HepG2 (cell line): ENCODE data around the gene RRP36. TPM values are rescaled to one million over a fixed set of nuclear protein-coding genes. Genes with fewer than 3 reads are reported as not detected.

Source experiments
- ATAC-seq: fragments of 200-7000 bp; cut with Tn5 transposase; 3 replicates; pipeline ENCODE4 v1.9.1; 2020; ENCODE audit warnings: mild to moderate bottlenecking, moderate library complexity
- BruUV-seq: library from RNA; stranded (reverse); fragments of 400-500 nt; replicated peaks from 2 replicates; lab custom pipeline; 2021; lab: Mats Ljungman, UMichigan
- CTCF ChIA-PET: fragments of 300-600 bp; formaldehyde crosslinking; extraction: SDS; loops from one replicate; lab custom pipeline; 2021; ENCODE audit warnings: low total read pairs, inconsistent platforms, low intra/inter-chr PET ratio; lab: Yijun Ruan, JAX
- POLR2A ChIA-PET: fragments of 350-600 bp; sonication (Branson Sonifier 250); formaldehyde crosslinking; loops from one replicate; lab custom pipeline; 2020; ENCODE audit warnings: antibody characterized with exemption, inconsistent platforms; lab: Yijun Ruan, JAX
- DNase-seq: peaks from one replicate; pipeline ENCODE4 v3.0.0-alpha.2; 2015; ENCODE audit warnings: low spot score
- FAIRE-seq: peaks from 3 replicates; lab custom pipeline; 2011; peaks lifted over from hg19 to GRCh38; lab: Jason Lieb, UNC
- H2AFZ ChIP-seq: one replicate; pipeline ENCODE4 v1.6.1; 2011; ENCODE audit warnings: low read length, inconsistent platforms
- H3K27ac ChIP-seq: fragments of 300-600 bp; 3 replicates; pipeline ENCODE4 v1.8.0; 2011; ENCODE audit warnings: mixed run types, mild to moderate bottlenecking, mixed read lengths, low read length, inconsistent platforms; ENCODE audit not compliant: insufficient read depth; ENCODE audit errors: extremely low read length
- H3K27me3 ChIP-seq, 2 experiments: fragments of 200-600 bp in 1 of 2; 2 replicates in 1 of 2; 3 replicates in 1 of 2; pipeline versions ENCODE4 v1.6.0 to v1.8.0; 2011; ENCODE audit warnings: low read length in 2 of 2, mild to moderate bottlenecking in 2 of 2, moderate library complexity in 2 of 2, inconsistent platforms in 1 of 2; ENCODE audit not compliant: insufficient read depth in 2 of 2, control insufficient read depth in 1 of 2
- H3K36me3 ChIP-seq, 2 experiments: fragments of 200-600 bp in 1 of 2; replicated peaks in 1 of 2; 2 replicates in 1 of 2; 3 replicates in 1 of 2; pipeline versions ENCODE4 v1.5.1 to v1.8.0; 2011; ENCODE audit warnings: low read length in 2 of 2, inconsistent platforms in 1 of 2; ENCODE audit not compliant: insufficient read depth in 2 of 2, control insufficient read depth in 1 of 2
- H3K4me1 ChIP-seq: 2 replicates; pipeline ENCODE4 v1.5.1; 2012; ENCODE audit warnings: low read length, inconsistent platforms; ENCODE audit not compliant: insufficient read depth
- H3K4me2 ChIP-seq: 2 replicates; pipeline ENCODE4 v1.6.0; 2011; ENCODE audit warnings: low read depth, low read length, inconsistent platforms
- H3K4me3 ChIP-seq, 3 experiments: fragments of 200-600 bp in 1 of 3; sonication (generic), shearing (Covaris generic) in 1 of 3; replicated peaks in 1 of 3; 2 replicates each; pipeline ENCODE4 v1.5.1; 2011 to 2016; ENCODE audit warnings: low read length in 3 of 3, inconsistent platforms in 2 of 3, low read depth in 2 of 3, mild to moderate bottlenecking in 2 of 3, control low read depth in 1 of 3, mixed read lengths in 1 of 3; ENCODE audit not compliant: insufficient read depth in 1 of 3
- H3K79me2 ChIP-seq: one replicate; pipeline ENCODE4 v1.6.1; 2011; ENCODE audit warnings: low read length, inconsistent platforms; ENCODE audit not compliant: insufficient read depth
- H3K9ac ChIP-seq: 2 replicates; pipeline ENCODE4 v1.6.0; 2011; ENCODE audit warnings: mild to moderate bottlenecking, low read depth, low read length, inconsistent platforms; ENCODE audit not compliant: insufficient read depth
- H3K9me3 ChIP-seq: 2 replicates; pipeline ENCODE4 v1.5.1; 2012; ENCODE audit warnings: mild to moderate bottlenecking, low read length
- H4K20me1 ChIP-seq: 2 replicates; pipeline ENCODE4 v1.6.0; 2011; ENCODE audit warnings: inconsistent platforms, mild to moderate bottlenecking, low read length, moderate library complexity; ENCODE audit not compliant: insufficient read depth
- AGO2 ChIP-seq: fragments of 200-400 bp; formaldehyde crosslinking; optimal IDR thresholded peaks from 2 replicates; pipeline ENCODE3; 2017; ENCODE audit warnings: mild to moderate bottlenecking, low read depth, low read length, moderate library complexity
- AKNA ChIP-seq: sonication (generic); formaldehyde crosslinking; IDR thresholded peaks from 2 replicates; pipeline ENCODE4 v1.4.0; 2020; ENCODE audit warnings: missing genetic modification reagents, borderline replicate concordance
- NR2C2 ChIP-seq: sonication (generic); formaldehyde crosslinking; IDR thresholded peaks from 2 replicates; pipeline ENCODE4 v1.4.0; 2020; ENCODE audit warnings: missing genetic modification reagents, mild to moderate bottlenecking, moderate library complexity, borderline replicate concordance
- PLRG1 ChIP-seq: fragments of 450-650 bp; conservative IDR thresholded peaks from 2 replicates; pipeline ENCODE4 v1.6.1; 2016
- POLR2A ChIP-seq, 2 experiments: IDR thresholded peaks; 2 replicates each; pipeline ENCODE4 v1.6.1; 2011; ENCODE audit warnings: low read depth in 2 of 2, low read length in 2 of 2, mild to moderate bottlenecking in 1 of 2, moderate library complexity in 1 of 2; ENCODE audit not compliant: insufficient read depth in 1 of 2
- RBFOX2 ChIP-seq: fragments of 200-400 bp; formaldehyde crosslinking; IDR thresholded peaks from 2 replicates; pipeline ENCODE4 v1.6.1; 2017; ENCODE audit warnings: low read depth, mild to moderate bottlenecking, low read length
- WGBS: methylation state at CpG from one replicate; pipeline ENCODE4 v1.1.6; 2017; ENCODE audit warnings: low lambda C conversion rate; 5-methylcytosine and 5-hydroxymethylcytosine counted together
- in situ Hi-C: cut with HindIII; loops from 2 replicates; pipeline ENCODE4 v1.10.0; 2017; ENCODE audit warnings: low pct_unique_long_range_greater_than_20kb; ENCODE audit not compliant: extremely low pct_ligation_motif_present
- intact Hi-C: fragments of 100-400 bp; cut with micrococcal nuclease; formaldehyde crosslinking; loops from one replicate; pipeline ENCODE4 v1.10.0; 2022; ENCODE audit not compliant: unreplicated experiment
- polyA plus RNA-seq, 8 experiments: library from polyadenylated mRNA; depleted of rRNA in 3 of 8; stranded (reverse) in 7 of 8; unstranded in 1 of 8; fragments of >200 nt; fragmentation: Illumina TruSeq in 4 of 8; extraction: Trizol in 4 of 8; gene quantifications; 2 replicates each; pipeline versions ENCODE4 v1.2.1 to v1.2.3, GENCODE V29; 2011 to 2016; ENCODE audit warnings: low read depth in 4 of 8, missing spikeins in 1 of 8, mixed read lengths in 1 of 8; ENCODE audit not compliant: insufficient read depth in 1 of 8
- total RNA-seq, 5 experiments: library from RNA; depleted of rRNA; stranded (reverse); fragments of >200 nt; fragmentation: Illumina TruSeq; extraction: Trizol; gene quantifications; 2 replicates each; pipeline ENCODE4 v1.2.3, GENCODE V29; 2016; ENCODE audit warnings: low read depth in 1 of 5

Gene RRP36
- total and polyA plus RNA-seq, 2 of the 13 experiments (the other 11 are each of a cell fraction or from before 2014, with no cell fraction given): 29.5 to 144 TPM

- 90% methylated on average over 6 of the region's 7 CpGs for WGBS
- CTCF ChIA-PET: no interaction called here
- H3K4me2 ChIP-seq: no peak overlapping the region
- peaks cover 41 to 72% of the 10 kb centered on the region in 2 experiments for H3K36me3 ChIP-seq
- H2AFZ ChIP-seq: no peak overlapping the region
- in situ Hi-C loops (no loop called here), intact Hi-C loops (no loop called here)
- no peak for FAIRE-seq
- H3K9ac ChIP-seq: no peak overlapping the region
- H3K79me2 ChIP-seq: peaks cover 26% of the 10 kb centered on the region
- BruUV-seq: no TSS peak
- DNase-seq: no peak
- no peaks in the 10 kb centered on the region for H3K27me3 ChIP-seq
- H3K9me3 ChIP-seq: no peaks in the 10 kb centered on the region
- H3K4me3 ChIP-seq: no peak overlapping the region
- POLR2A ChIA-PET: interaction anchor here (1.2 to 3.7 kb wide), 3 partner anchors 8 to 95 kb away, joined by 3 to 20 read pairs (median 3); partner anchors contain the start of genes KLC4 and MRPL2
- peaks cover 28% of the 10 kb centered on the region for H3K4me1 ChIP-seq
- no peaks in the 10 kb centered on the region for H4K20me1 ChIP-seq
- no peak for ATAC-seq
- TF ChIP-seq AKNA (CRISPR knock-in tag): no peak
- TF ChIP-seq PLRG1: no peak
- TF ChIP-seq RBFOX2: 0 out of 2 replicates have a peak, but pooled peaks have one; percentile 36
- TF ChIP-seq NR2C2 (CRISPR knock-in tag): no peak
- TF ChIP-seq POLR2A (IDR thresholded peaks at IDR 0.05; ENCODE audit: insufficient read depth in 1 of 2, low read depth in 2 of 2, low read length in 2 of 2): peak in 1 of 2 experiments; percentile 15; a peak in 1 of 4 replicates
- TF ChIP-seq AGO2: peak; percentile 79
- no peak overlapping the region for H3K27ac ChIP-seq
Observed at GRCh38 chr6:43047998-43048397, 26.6 kb downstream of the RRP36 start.
